D341Med (cell line): ENCODE data around the gene AOC2.
"Not testable (repeated sequence)": the region's sequence is repeated elsewhere in the genome, so short reads cannot be mapped to it uniquely, and the experiment has no call there.

Experiments
- DNase-seq: peaks from one replicate; pipeline ENCODE4 v3.0.0; 2012; ENCODE audit warnings: low spot score

AOC2 gene

DNA sequence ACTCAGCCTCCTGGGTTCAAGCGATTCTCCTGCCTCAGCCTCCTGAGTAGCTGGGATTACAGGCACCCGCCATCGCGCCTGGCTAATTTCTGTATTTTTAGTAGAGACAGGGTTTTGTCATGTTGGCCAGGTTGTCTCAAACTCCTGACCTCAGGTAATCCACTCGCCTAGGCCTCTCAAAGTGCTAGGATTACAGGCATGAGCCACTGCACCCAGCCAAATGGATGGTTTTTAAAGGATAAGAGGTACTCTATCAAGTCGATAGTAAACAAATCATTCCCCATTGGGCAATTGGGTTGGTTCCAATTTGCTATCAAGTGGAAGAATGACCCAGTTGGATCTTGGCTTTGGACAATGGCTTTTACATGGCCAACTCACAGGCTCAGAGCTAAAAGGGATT lies 37.3 kb downstream of the AOC2 start:
- DNase-seq = not testable (repeated sequence)

- no peak for DNase-seq
These were observed 37.8 kb downstream of the AOC2 start for GRCh38 chr17:42882166-42882565.

- no peak for DNase-seq
These were observed 39.6 kb downstream of the AOC2 start for GRCh38 chr17:42883802-42884558.

GRCh38 chr17:42885806-42886205 lies 41.4 kb downstream of the AOC2 start:
- DNase-seq = not testable (repeated sequence)

GRCh38 chr17:42886283-42887176 lies 42.1 kb downstream of the AOC2 start:
- DNase-seq = no peak

DNA sequence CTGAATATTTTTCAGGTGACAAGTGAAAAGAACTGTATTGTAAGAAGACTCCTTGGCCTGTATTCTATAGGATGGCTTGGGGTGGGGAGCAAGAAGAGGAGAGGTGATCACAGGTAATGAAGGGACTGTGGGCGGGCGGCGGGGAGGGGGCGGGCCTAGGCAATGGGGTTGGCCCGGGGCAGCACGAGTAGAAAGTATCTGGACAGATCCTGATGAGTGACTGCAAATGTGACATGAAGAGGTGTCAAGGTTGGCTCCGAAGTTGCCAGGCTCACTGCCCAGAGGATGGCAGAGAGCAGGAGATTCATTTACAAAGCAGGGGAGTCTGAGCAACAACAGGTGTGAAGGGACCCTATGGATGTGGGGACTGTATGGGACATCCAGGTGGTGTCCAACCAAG lies 45.4 kb downstream of the AOC2 start:
- no peak for DNase-seq

- no peak for DNase-seq
These were observed 47.3 kb downstream of the AOC2 start for GRCh38 chr17:42891539-42892152.

- DNase-seq = no peak
These were observed 49.0 kb downstream of the AOC2 start for GRCh38 chr17:42893359-42893758.

DNA sequence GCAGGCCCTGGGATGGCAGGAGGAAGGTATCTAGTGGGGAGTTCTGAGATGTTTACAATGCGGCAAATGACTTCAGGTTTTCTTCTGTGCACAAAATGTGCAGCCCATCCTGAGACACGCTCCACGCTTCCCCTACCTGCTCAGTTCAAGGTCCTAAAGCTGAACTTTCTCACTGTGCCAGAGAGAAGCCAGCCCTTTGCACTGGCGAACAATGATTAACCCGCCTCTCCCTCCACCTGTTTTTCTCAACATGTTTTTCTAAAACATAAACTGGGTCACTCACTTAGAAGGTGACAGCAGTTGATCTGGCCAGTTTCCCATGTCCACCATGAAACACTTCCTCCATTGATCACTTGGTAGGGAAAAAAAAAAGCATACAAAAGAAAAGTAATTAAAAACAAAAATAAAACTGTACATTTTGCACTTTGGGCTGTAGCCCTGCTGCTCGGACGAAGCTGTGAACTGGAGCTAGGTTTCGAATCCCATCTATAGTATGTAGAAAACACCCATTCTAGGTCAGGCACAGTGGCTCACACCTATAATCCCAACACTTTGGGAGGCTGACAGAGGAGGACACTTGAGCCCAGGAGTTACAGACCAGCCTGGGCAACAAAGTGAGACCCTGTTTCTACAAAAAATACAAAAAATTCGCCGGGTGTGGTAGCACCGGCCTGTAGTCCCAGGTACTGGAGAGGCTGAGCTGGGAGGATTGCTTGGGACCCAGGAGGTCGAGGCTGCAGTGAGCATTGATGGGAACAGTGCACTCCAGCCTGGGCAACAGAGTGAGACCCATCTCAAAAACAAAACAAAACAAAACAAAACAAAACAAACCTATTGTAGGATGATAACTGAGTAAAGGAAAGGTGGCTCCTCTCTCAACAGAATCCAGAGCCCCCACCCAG lies 50.2 kb downstream of the AOC2 start:
- DNase-seq = peak; percentile 21

DNA sequence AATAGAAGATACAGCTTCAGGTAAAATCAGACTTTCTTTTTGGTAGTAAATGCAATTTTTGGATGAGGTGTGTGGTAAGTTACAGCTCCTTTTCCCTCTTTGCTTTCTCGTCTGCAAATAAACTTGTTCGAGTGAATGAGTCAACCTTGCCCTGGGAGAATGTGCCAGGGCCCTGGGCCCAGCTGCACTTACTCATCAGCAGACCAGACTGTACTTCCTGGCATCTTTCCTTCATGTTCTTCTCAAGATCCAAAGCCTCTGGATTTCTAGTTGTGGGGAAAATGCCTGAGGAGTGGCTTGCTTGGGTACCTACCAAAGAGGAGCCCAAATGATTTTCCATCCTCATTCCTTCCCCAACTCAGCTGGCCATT lies 50.8 kb downstream of the AOC2 start:
- peak; percentile 28 for DNase-seq

DNA sequence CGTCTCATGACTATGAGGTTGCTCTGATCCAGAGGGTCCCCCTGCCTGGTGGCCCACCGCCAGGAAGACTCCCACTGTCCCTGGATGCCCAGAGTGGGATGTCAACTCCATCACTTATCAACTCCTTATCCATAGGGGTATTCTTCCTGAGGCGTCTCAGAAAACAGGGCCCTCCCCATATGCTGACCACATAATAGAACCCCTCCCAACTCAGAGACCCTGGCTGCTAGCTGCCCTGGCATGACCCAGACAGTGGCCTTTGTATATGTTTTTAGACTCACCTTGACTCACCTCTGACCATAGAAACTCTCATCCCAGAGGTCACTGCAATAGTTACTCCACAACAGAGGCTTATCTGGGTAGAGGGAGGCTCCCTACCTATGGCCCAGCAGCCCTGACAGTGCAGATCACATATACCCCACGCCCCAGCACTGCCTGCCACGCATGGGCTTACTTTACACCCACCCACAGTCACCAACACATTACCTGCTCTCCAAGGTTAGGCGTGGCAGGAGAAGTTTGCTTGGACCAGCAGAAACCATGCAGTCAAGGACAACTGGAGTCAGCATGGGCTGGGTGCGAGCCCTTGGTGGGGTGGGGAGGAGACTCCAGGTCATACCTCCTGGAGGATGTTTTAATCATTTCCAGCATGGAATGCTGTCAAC lies 53.9 kb downstream of the AOC2 start:
- DNase-seq = peak; percentile 29

DNA sequence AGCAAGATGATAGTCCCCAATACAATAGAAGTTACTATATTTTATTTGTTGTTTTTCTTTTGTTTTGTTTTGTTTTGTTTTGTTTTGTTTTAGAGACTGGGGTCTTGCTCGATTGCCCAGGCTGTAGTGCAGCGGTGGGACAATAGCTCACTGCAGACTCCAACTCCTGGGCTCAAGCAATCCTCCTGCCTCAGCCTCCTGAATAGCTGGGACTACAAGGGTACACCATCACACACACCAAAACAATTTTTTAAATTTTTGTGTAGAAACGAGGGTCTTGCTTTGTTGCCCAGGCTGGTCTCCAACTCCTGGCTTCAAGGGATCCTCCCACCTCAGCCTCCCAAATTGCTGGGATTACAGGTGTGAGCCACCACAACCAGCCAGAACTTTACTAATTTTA lies 55.6 kb downstream of the AOC2 start:
- not testable (repeated sequence) for DNase-seq
